Chondrocyte (in vitro differentiated cells): ENCODE data around the gene SGSM1. TPM values are rescaled to one million over a fixed set of nuclear protein-coding genes. Genes with fewer than 3 reads are reported as not detected.

Source experiments
- DNase-seq: peaks from one replicate; pipeline ENCODE4 v3.0.0; 2021; ENCODE audit warnings: mixed read lengths, low spot score
- H3K27ac Mint-ChIP-seq: one replicate; pipeline ENCODE4 v1.8.0; 2021; ENCODE audit warnings: mild to moderate bottlenecking, moderate library complexity, mixed read lengths; ENCODE audit not compliant: unreplicated experiment
- H3K27me3 Mint-ChIP-seq: 2 replicates; pipeline ENCODE4 v1.8.0; 2021; ENCODE audit warnings: low read depth, mixed read lengths
- H3K36me3 Mint-ChIP-seq: 2 replicates; pipeline ENCODE4 v1.8.0; 2021; ENCODE audit warnings: low read depth, mixed read lengths
- H3K4me1 Mint-ChIP-seq: 2 replicates; pipeline ENCODE4 v1.8.0; 2021; ENCODE audit warnings: low read depth, mild to moderate bottlenecking, mixed read lengths
- H3K4me3 Mint-ChIP-seq: one replicate; pipeline ENCODE4 v1.8.0; 2021; ENCODE audit warnings: mild to moderate bottlenecking, moderate library complexity, mixed read lengths; ENCODE audit not compliant: unreplicated experiment
- H3K9me3 Mint-ChIP-seq: 2 replicates; pipeline ENCODE4 v1.8.0; 2021; ENCODE audit warnings: low read depth, mixed read lengths
- total RNA-seq: library from RNA; stranded (reverse); gene quantifications from 3 replicates; pipeline ENCODE4 v1.2.1, GENCODE V29; 2021
- TF ChIP-seq, protein P1 (sequence below): fragments of 200-600 bp; sonication (generic); IDR thresholded peaks from 2 replicates; pipeline ENCODE4 v1.5.0; 2021; ENCODE audit warnings: antibody characterized with exemption, mild to moderate bottlenecking, moderate library complexity

SGSM1 gene
- total RNA-seq, 1 donor from 2014 or later, result 0.05 TPM

- Mint-ChIP-seq H3K36me3 (no peaks in the 10 kb centered on the region), H3K9me3 (peaks cover 3% of the 10 kb centered on the region), H3K4me1 (no peaks in the 10 kb centered on the region), H3K27ac (no peak overlapping the region), H3K27me3 (peaks cover 43% of the 10 kb centered on the region), H3K4me3 (no peak overlapping the region)
- DNase-seq, result no peak
- TF ChIP-seq, protein P1, sequence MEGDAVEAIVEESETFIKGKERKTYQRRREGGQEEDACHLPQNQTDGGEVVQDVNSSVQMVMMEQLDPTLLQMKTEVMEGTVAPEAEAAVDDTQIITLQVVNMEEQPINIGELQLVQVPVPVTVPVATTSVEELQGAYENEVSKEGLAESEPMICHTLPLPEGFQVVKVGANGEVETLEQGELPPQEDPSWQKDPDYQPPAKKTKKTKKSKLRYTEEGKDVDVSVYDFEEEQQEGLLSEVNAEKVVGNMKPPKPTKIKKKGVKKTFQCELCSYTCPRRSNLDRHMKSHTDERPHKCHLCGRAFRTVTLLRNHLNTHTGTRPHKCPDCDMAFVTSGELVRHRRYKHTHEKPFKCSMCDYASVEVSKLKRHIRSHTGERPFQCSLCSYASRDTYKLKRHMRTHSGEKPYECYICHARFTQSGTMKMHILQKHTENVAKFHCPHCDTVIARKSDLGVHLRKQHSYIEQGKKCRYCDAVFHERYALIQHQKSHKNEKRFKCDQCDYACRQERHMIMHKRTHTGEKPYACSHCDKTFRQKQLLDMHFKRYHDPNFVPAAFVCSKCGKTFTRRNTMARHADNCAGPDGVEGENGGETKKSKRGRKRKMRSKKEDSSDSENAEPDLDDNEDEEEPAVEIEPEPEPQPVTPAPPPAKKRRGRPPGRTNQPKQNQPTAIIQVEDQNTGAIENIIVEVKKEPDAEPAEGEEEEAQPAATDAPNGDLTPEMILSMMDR, result no peak
Observed at GRCh38 chr22:24868979-24869378, 63.0 kb downstream of the SGSM1 start.

DNA sequence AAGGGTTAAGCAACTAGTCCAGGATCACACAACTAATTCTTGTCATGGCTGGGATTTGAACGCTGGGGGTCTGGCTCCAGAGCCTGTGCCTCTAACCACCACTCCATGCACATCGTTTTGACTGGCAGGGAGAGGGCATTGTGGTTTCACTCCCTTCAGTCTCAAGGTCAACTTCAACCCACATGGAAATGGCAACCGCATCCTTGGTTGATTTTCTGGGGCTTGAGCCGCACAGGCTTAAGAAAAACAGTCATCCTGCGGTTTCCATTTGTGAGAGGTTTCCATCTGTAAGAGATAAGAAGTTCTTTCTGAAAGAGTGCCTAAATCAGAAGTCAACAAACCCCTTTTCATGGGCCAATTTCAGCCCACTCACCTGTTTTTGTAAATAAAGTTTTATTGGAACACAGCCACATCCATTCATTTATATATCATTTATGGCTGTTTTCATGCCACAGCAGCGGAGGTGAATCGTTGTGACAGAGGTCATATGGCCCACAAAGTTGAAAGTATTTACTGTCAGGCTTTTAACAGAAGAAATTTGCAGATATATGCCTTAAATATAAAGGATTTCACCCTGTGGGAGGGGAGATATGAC is 65.7 kb downstream of the SGSM1 start:
- H3K27me3 Mint-ChIP-seq, result peaks cover 29% of the 10 kb centered on the region
- no peak overlapping the region for H3K4me3 Mint-ChIP-seq
- H3K9me3 Mint-ChIP-seq, result no peaks in the 10 kb centered on the region
- H3K27ac Mint-ChIP-seq, result no peak overlapping the region
- DNase-seq, result no peak
- peaks cover 2% of the 10 kb centered on the region for H3K36me3 Mint-ChIP-seq
- TF ChIP-seq, protein P1, result no peak
- H3K4me1 Mint-ChIP-seq, result no peaks in the 10 kb centered on the region

DNA sequence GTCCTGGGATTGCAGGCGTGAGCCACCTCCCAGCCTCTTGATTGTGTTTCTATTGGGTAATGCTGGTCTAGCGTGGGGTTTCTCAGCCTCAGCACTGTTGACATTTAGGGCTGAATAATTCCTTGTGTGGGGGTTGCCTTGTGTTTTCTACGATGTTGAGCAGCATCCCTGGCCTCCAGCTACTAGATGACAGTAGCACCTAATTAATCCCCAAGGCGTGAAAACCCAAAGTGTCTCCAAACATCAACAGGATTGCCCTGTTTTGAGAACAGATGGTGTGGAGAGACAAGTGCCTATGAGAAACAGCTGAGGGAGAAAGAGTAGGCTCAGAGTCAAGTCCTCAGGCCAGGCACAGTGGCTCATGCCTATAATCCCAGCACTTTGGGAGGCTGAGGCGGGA is 67.2 kb downstream of the SGSM1 start:
- Mint-ChIP-seq H3K27me3 (peaks cover 24% of the 10 kb centered on the region), H3K36me3 (peaks cover 2% of the 10 kb centered on the region), H3K4me3 (no peak overlapping the region), H3K4me1 (no peaks in the 10 kb centered on the region), H3K27ac (no peak overlapping the region), H3K9me3 (no peaks in the 10 kb centered on the region)
- TF ChIP-seq, protein P1, result no peak
- DNase-seq, result no peak

GRCh38 chr22:24875862-24876506 is 70.0 kb downstream of the SGSM1 start:
- H3K4me1 Mint-ChIP-seq, result no peaks in the 10 kb centered on the region

DNA sequence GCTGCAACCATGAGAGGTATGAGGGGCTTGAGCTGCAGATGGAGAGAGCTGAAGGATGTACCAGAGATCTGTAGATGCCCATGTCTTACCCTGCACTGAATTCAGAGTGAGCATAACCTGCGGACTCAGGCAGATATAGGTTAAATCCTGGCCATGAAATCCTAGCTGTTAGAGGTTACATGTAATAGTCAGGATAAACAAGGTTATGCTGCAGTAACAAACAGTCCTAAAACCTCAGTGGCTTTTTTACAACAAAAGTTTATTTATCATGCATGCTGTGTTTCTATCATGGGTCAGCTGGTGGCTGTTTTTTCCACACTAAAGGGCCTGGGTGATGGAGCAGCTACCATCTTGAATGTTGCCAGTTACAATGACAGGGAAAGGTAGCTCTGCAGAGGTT is 70.7 kb downstream of the SGSM1 start:
- no peak for DNase-seq
- TF ChIP-seq, protein P1, result no peak
- H3K36me3 Mint-ChIP-seq, result peaks cover 2% of the 10 kb centered on the region
- no peaks in the 10 kb centered on the region for H3K4me1 Mint-ChIP-seq
- no peak overlapping the region for H3K4me3 Mint-ChIP-seq
- H3K9me3 Mint-ChIP-seq, result no peaks in the 10 kb centered on the region
- peaks cover 10% of the 10 kb centered on the region for H3K27me3 Mint-ChIP-seq
- no peak overlapping the region for H3K27ac Mint-ChIP-seq

More at GRCh38 chr22:24875862-24876506, 70.0 kb downstream of the SGSM1 start:
- TF ChIP-seq, protein P1, result no peak
- Mint-ChIP-seq H3K9me3 (no peaks in the 10 kb centered on the region), H3K27me3 (peaks cover 18% of the 10 kb centered on the region), H3K4me3 (no peak overlapping the region), H3K27ac (no peak overlapping the region), H3K36me3 (peaks cover 2% of the 10 kb centered on the region)
- DNase-seq, result no peak
